HepG2 (cell line): ENCODE data around the gene CALHM5. TPM values are rescaled to one million over a fixed set of nuclear protein-coding genes. Genes with fewer than 3 reads are reported as not detected.

Experiments
- ATAC-seq: fragments of 200-7000 bp; cut with Tn5 transposase; 3 replicates; pipeline ENCODE4 v1.9.1; 2020; ENCODE audit warnings: mild to moderate bottlenecking, moderate library complexity
- BruUV-seq: library from RNA; stranded (reverse); fragments of 400-500 nt; replicated peaks from 2 replicates; lab custom pipeline; 2021; lab: Mats Ljungman, UMichigan
- CTCF ChIA-PET: fragments of 300-600 bp; formaldehyde crosslinking; extraction: SDS; loops from one replicate; lab custom pipeline; 2021; ENCODE audit warnings: low total read pairs, inconsistent platforms, low intra/inter-chr PET ratio; lab: Yijun Ruan, JAX
- POLR2A ChIA-PET: fragments of 350-600 bp; sonication (Branson Sonifier 250); formaldehyde crosslinking; loops from one replicate; lab custom pipeline; 2020; ENCODE audit warnings: antibody characterized with exemption, inconsistent platforms; lab: Yijun Ruan, JAX
- DNase-seq: peaks from one replicate; pipeline ENCODE4 v3.0.0-alpha.2; 2015; ENCODE audit warnings: low spot score
- FAIRE-seq: peaks from 3 replicates; lab custom pipeline; 2011; peaks lifted over from hg19 to GRCh38; lab: Jason Lieb, UNC
- H2AFZ ChIP-seq: one replicate; pipeline ENCODE4 v1.6.1; 2011; ENCODE audit warnings: low read length, inconsistent platforms
- H3K27ac ChIP-seq: fragments of 300-600 bp; 3 replicates; pipeline ENCODE4 v1.8.0; 2011; ENCODE audit warnings: mixed run types, mild to moderate bottlenecking, mixed read lengths, low read length, inconsistent platforms; ENCODE audit not compliant: insufficient read depth; ENCODE audit errors: extremely low read length
- H3K27me3 ChIP-seq, 2 experiments: fragments of 200-600 bp in 1 of 2; 2 replicates in 1 of 2; 3 replicates in 1 of 2; pipeline versions ENCODE4 v1.6.0 to v1.8.0; 2011; ENCODE audit warnings: low read length in 2 of 2, mild to moderate bottlenecking in 2 of 2, moderate library complexity in 2 of 2, inconsistent platforms in 1 of 2; ENCODE audit not compliant: insufficient read depth in 2 of 2, control insufficient read depth in 1 of 2
- H3K36me3 ChIP-seq, 2 experiments: fragments of 200-600 bp in 1 of 2; replicated peaks in 1 of 2; 2 replicates in 1 of 2; 3 replicates in 1 of 2; pipeline versions ENCODE4 v1.5.1 to v1.8.0; 2011; ENCODE audit warnings: low read length in 2 of 2, inconsistent platforms in 1 of 2; ENCODE audit not compliant: insufficient read depth in 2 of 2, control insufficient read depth in 1 of 2
- H3K4me1 ChIP-seq: 2 replicates; pipeline ENCODE4 v1.5.1; 2012; ENCODE audit warnings: low read length, inconsistent platforms; ENCODE audit not compliant: insufficient read depth
- H3K4me2 ChIP-seq: 2 replicates; pipeline ENCODE4 v1.6.0; 2011; ENCODE audit warnings: low read depth, low read length, inconsistent platforms
- H3K4me3 ChIP-seq, 3 experiments: fragments of 200-600 bp in 1 of 3; sonication (generic), shearing (Covaris generic) in 1 of 3; replicated peaks in 1 of 3; 2 replicates each; pipeline ENCODE4 v1.5.1; 2011 to 2016; ENCODE audit warnings: low read length in 3 of 3, inconsistent platforms in 2 of 3, low read depth in 2 of 3, mild to moderate bottlenecking in 2 of 3, control low read depth in 1 of 3, mixed read lengths in 1 of 3; ENCODE audit not compliant: insufficient read depth in 1 of 3
- H3K79me2 ChIP-seq: one replicate; pipeline ENCODE4 v1.6.1; 2011; ENCODE audit warnings: low read length, inconsistent platforms; ENCODE audit not compliant: insufficient read depth
- H3K9ac ChIP-seq: 2 replicates; pipeline ENCODE4 v1.6.0; 2011; ENCODE audit warnings: mild to moderate bottlenecking, low read depth, low read length, inconsistent platforms; ENCODE audit not compliant: insufficient read depth
- H3K9me3 ChIP-seq: 2 replicates; pipeline ENCODE4 v1.5.1; 2012; ENCODE audit warnings: mild to moderate bottlenecking, low read length
- H4K20me1 ChIP-seq: 2 replicates; pipeline ENCODE4 v1.6.0; 2011; ENCODE audit warnings: inconsistent platforms, mild to moderate bottlenecking, low read length, moderate library complexity; ENCODE audit not compliant: insufficient read depth
- JUNB ChIP-seq: sonication (generic); formaldehyde crosslinking; IDR thresholded peaks from 2 replicates; pipeline ENCODE4 v1.8.0; 2022; ENCODE audit warnings: missing genetic modification reagents, mild to moderate bottlenecking, borderline replicate concordance
- MEIS1 ChIP-seq: sonication (generic); formaldehyde crosslinking; IDR thresholded peaks from 2 replicates; pipeline ENCODE4 v1.9.0; 2021; ENCODE audit warnings: mild to moderate bottlenecking, missing genetic modification reagents, moderate library complexity, borderline replicate concordance
- MEIS2 ChIP-seq: sonication (generic); formaldehyde crosslinking; IDR thresholded peaks from 2 replicates; pipeline ENCODE4 v1.9.0; 2021; ENCODE audit warnings: mild to moderate bottlenecking, missing genetic modification reagents
- TAF1 ChIP-seq: sonication (generic); formaldehyde crosslinking; IDR thresholded peaks from 2 replicates; pipeline ENCODE4 v1.4.0; 2020; ENCODE audit warnings: missing genetic modification reagents
- TFAP4 ChIP-seq: sonication (generic); IDR thresholded peaks from 2 replicates; pipeline ENCODE4 v1.6.1; 2016; ENCODE audit warnings: low read depth, borderline replicate concordance
- ZNF430 ChIP-seq: sonication (generic); formaldehyde crosslinking; IDR thresholded peaks from 2 replicates; pipeline ENCODE4 v1.9.0; 2021; ENCODE audit warnings: mild to moderate bottlenecking, missing genetic modification reagents
- ZNF776 ChIP-seq: sonication (generic); formaldehyde crosslinking; IDR thresholded peaks from 2 replicates; pipeline ENCODE4 v1.4.0; 2020; ENCODE audit warnings: mild to moderate bottlenecking, missing genetic modification reagents
- WGBS: methylation state at CpG from one replicate; pipeline ENCODE4 v1.1.6; 2017; ENCODE audit warnings: low lambda C conversion rate; 5-methylcytosine and 5-hydroxymethylcytosine counted together
- in situ Hi-C: cut with HindIII; loops from 2 replicates; pipeline ENCODE4 v1.10.0; 2017; ENCODE audit warnings: low pct_unique_long_range_greater_than_20kb; ENCODE audit not compliant: extremely low pct_ligation_motif_present
- intact Hi-C: fragments of 100-400 bp; cut with micrococcal nuclease; formaldehyde crosslinking; loops from one replicate; pipeline ENCODE4 v1.10.0; 2022; ENCODE audit not compliant: unreplicated experiment
- polyA plus RNA-seq, 8 experiments: library from polyadenylated mRNA; depleted of rRNA in 3 of 8; stranded (reverse) in 7 of 8; unstranded in 1 of 8; fragments of >200 nt; fragmentation: Illumina TruSeq in 4 of 8; extraction: Trizol in 4 of 8; gene quantifications; 2 replicates each; pipeline versions ENCODE4 v1.2.1 to v1.2.3, GENCODE V29; 2011 to 2016; ENCODE audit warnings: low read depth in 4 of 8, missing spikeins in 1 of 8, mixed read lengths in 1 of 8; ENCODE audit not compliant: insufficient read depth in 1 of 8
- total RNA-seq, 5 experiments: library from RNA; depleted of rRNA; stranded (reverse); fragments of >200 nt; fragmentation: Illumina TruSeq; extraction: Trizol; gene quantifications; 2 replicates each; pipeline ENCODE4 v1.2.3, GENCODE V29; 2016; ENCODE audit warnings: low read depth in 1 of 5
- TF ChIP-seq, protein P1 (sequence below): IDR thresholded peaks from 2 replicates; pipeline ENCODE4 v1.6.1; 2012; ENCODE audit warnings: inconsistent platforms

The CALHM5 gene
- total and polyA plus RNA-seq, 2 of the 13 experiments (the other 11 are each of a cell fraction or from before 2014, with no cell fraction given), result not detected

DNA sequence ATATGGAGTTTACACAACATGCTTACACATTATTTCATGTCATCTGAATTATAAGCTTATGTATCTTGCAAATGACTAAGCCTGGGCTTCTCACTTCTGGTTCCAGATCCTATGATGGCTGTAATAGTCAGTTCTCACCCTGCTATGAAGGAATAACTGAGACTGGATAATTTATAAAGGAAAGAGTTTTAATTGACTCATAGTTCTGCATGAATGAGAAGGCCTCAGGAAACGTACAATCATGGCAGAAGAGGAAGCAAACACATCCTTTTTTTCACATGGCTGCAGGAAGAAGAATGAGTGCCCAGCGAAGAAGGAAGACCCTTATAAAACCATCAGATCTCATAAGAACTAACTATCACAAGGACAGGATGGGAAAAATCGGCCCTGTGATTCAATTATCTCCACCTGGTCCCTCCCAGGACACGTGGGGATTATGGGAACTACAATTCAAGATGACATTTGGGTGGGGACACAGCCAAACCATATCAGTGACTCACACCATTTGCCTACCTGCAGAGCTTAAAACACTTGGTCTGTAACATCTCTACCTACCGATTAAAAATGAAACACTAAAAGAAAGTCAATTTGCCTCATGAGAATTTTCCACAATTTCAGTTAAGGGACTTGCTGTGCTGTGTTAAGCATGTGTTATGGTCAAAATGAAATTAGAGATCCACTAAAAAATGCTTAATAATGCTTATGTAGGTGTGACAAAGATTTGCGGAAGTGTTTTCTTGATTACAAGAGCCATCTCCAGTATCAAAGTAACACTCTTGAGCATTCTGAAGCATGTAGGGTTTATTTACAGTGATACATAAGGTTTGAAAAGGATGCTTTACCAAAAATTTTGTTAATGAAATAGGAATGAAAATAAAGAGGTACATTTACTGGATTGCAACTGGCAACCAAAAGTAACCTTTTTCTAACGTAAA is 57.6 kb downstream of the CALHM5 start:
- no TSS peak for BruUV-seq
- Histone ChIP-seq H4K20me1 (no peaks in the 10 kb centered on the region), H3K36me3 (no peaks in the 10 kb centered on the region), H3K27me3 (no peaks in the 10 kb centered on the region; a peak in 1 of 5 replicates), H3K79me2 (peaks cover 26% of the 10 kb centered on the region), H2AFZ (no peak overlapping the region), H3K9me3 (no peaks in the 10 kb centered on the region), H3K9ac (no peak overlapping the region), H3K27ac (no peak overlapping the region), H3K4me1 (peaks cover 45% of the 10 kb centered on the region)
- intact Hi-C loops, result no loop called here
- ATAC-seq (no peak), FAIRE-seq (no peak), DNase-seq (no peak)
- POLR2A ChIA-PET, result no interaction called here
- in situ Hi-C loops, result loop anchor here (10.0 kb wide), 1 partner anchor 294 kb away; the partner anchor contains the start of gene TSPYL1
- CTCF ChIA-PET, result no interaction called here
- TF ChIP-seq, protein P1, sequence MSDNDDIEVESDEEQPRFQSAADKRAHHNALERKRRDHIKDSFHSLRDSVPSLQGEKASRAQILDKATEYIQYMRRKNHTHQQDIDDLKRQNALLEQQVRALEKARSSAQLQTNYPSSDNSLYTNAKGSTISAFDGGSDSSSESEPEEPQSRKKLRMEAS, result no peak
- no peak for TF ChIP-seq JUNB (CRISPR knock-in tag)
- no peak for TF ChIP-seq ZNF776 (CRISPR knock-in tag)
- no peak for TF ChIP-seq MEIS1 (CRISPR knock-in tag)
- TF ChIP-seq TFAP4, result no peak
- TF ChIP-seq ZNF430, result no peak
- TF ChIP-seq MEIS2 (CRISPR knock-in tag), result no peak
- TF ChIP-seq TAF1 (CRISPR knock-in tag), result no peak
- TF ChIP-seq, all 625 proteins: peak for 0
- WGBS, result 72% methylated on average over 7 of the region's 7 CpGs
- no peak overlapping the region for H3K4me3 ChIP-seq
- H3K4me2 ChIP-seq, result no peak overlapping the region
